Immature natural killer cell (primary cell): ENCODE results near the gene MUCL3. TPM values are rescaled to one million over a fixed set of nuclear protein-coding genes. Genes with fewer than 3 reads are reported as not detected.
"Not testable (repeated sequence)": the region's sequence is repeated elsewhere in the genome, so short reads cannot be mapped to it uniquely, and the experiment has no call there.

Experiments
- DNase-seq, 3 donors: peaks; one replicate each; pipeline ENCODE4 v3.0.0; 2022; ENCODE audit warnings: mixed read lengths in 1 of 3
- H3K27ac Mint-ChIP-seq, 6 donors: one replicate each; pipeline ENCODE4 v1.8.0; 2020; ENCODE audit warnings: mixed read lengths in 6 of 6, mild to moderate bottlenecking in 5 of 6, inconsistent platforms in 4 of 6, moderate library complexity in 3 of 6
- H3K27me3 Mint-ChIP-seq, 3 donors: one replicate each; pipeline ENCODE4 v1.8.0; 2020 to 2021; ENCODE audit warnings: low read depth in 3 of 3, mild to moderate bottlenecking in 3 of 3, mixed read lengths in 3 of 3, moderate library complexity in 3 of 3, inconsistent platforms in 1 of 3
- H3K36me3 Mint-ChIP-seq, 3 donors: one replicate each; pipeline ENCODE4 v1.8.0; 2020; ENCODE audit warnings: mixed read lengths in 3 of 3, inconsistent platforms in 2 of 3, mild to moderate bottlenecking in 2 of 3
- H3K4me1 Mint-ChIP-seq, 2 donors: one replicate each; pipeline ENCODE4 v1.8.0; 2020; ENCODE audit warnings: inconsistent platforms in 2 of 2, mild to moderate bottlenecking in 2 of 2, mixed read lengths in 2 of 2, moderate library complexity in 1 of 2
- H3K4me3 Mint-ChIP-seq, 5 donors: one replicate each; pipeline ENCODE4 v1.8.0; 2020; ENCODE audit warnings: mild to moderate bottlenecking in 5 of 5, mixed read lengths in 5 of 5, inconsistent platforms in 3 of 5, moderate library complexity in 3 of 5
- H3K9me3 Mint-ChIP-seq, 6 donors: one replicate each; pipeline ENCODE4 v1.8.0; 2020; ENCODE audit warnings: mild to moderate bottlenecking in 6 of 6, mixed read lengths in 6 of 6, inconsistent platforms in 4 of 6, moderate library complexity in 3 of 6
- polyA plus RNA-seq, 3 donors: library from polyadenylated mRNA; unstranded; fragments of 300-500 nt; fragmentation: Illumina TruSeq; gene quantifications; one replicate each; pipeline ENCODE4 v1.2.3, GENCODE V29; 2021

The MUCL3 gene
- polyA plus RNA-seq, 3 donors from 2014 or later = not detected

DNA sequence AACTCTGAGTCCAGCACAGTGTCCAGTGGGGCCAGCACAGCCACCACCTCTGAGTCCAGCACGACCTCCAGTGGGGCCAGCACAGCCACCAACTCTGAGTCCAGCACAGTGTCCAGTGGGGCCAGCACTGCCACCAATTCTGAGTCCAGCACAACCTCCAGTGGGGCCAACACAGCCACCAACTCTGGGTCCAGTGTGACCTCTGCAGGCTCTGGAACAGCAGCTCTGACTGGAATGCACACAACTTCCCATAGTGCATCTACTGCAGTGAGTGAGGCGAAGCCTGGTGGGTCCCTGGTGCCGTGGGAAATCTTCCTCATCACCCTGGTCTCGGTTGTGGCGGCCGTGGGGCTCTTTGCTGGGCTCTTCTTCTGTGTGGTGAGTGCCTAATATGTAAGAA is 46.5 kb downstream of the MUCL3 start:
- no peak overlapping the region for H3K27ac Mint-ChIP-seq
- peaks cover 3 to 13% (median 8%) of the 10 kb centered on the region in 3 donors for H3K27me3 Mint-ChIP-seq
- H3K4me1 Mint-ChIP-seq = peaks cover 6 to 9% of the 10 kb centered on the region in 2 donors

DNA sequence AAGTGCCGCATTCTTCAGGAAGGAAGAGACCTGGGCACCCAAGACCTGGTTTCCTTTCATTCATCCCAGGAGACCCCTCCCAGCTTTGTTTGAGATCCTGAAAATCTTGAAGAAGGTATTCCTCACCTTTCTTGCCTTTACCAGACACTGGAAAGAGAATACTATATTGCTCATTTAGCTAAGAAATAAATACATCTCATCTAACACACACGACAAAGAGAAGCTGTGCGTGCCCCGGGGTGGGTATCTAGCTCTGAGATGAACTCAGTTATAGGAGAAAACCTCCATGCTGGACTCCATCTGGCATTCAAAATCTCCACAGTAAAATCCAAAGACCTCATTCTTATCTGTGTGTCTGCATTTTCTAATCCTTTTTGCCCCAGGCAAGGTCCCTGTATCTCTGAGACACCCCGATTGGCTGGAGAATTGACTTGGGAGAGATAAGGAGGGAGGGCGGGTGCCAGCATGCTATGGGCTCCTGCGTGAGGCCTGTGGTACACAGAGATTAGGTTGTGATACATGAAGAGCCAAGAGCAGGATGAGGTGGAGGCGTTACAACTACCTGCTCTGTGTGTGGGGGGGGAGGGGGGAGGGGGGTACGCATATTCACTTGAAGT is 47.5 kb downstream of the MUCL3 start:
- Mint-ChIP-seq H3K36me3 (no peaks in the 10 kb centered on the region), H3K27ac (no peak overlapping the region), H3K4me3 (no peak overlapping the region), H3K4me1 (peaks cover 6 to 9% of the 10 kb centered on the region in 2 donors), H3K9me3 (no peaks in the 10 kb centered on the region), H3K27me3 (peaks cover 2 to 10% (median 3%) of the 10 kb centered on the region in 3 donors)
- no peak for DNase-seq

More for the DNA sequence above, 46.5 kb downstream of the MUCL3 start:
- DNase-seq = no peak
- Mint-ChIP-seq H3K9me3 (no peaks in the 10 kb centered on the region), H3K4me3 (no peak overlapping the region), H3K36me3 (no peaks in the 10 kb centered on the region)

DNA sequence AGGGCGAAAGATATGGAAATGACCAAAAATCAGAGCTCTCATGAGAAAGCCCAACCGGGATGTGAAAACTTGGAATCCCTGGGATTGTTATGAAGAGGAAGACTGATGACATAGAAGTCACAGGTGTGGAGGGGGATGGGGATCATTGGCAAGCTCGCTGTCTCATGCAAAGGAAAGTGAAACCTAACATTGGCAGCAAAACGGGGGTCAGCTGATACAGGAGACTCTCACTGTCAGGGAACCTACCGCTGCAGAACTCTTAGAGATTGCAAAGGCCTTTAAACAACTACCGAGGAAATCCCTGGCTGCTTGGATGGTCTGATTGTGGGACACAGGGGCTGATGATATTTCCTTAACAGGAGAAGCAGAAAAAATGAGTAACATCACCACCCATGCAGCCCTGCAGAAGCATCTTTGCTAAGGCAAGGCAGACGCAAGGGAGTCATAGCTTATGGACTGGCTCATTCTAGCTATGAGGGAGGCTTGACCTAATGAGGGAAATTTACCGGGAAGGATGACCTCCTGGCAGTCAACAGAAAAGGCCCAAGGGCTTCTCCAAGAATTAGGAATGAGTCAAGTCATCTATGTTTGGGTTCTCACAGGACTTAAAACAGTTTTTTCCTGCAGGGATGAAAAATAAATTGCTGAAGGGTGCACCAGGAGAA is 49.8 kb downstream of the MUCL3 start:
- Mint-ChIP-seq H3K27ac (peak overlapping the region in 1 of 6 donors; percentile 1), H3K4me3 (peak overlapping the region in 2 of 5 donors; percentile 36 to 46)
- DNase-seq = no peak

DNA sequence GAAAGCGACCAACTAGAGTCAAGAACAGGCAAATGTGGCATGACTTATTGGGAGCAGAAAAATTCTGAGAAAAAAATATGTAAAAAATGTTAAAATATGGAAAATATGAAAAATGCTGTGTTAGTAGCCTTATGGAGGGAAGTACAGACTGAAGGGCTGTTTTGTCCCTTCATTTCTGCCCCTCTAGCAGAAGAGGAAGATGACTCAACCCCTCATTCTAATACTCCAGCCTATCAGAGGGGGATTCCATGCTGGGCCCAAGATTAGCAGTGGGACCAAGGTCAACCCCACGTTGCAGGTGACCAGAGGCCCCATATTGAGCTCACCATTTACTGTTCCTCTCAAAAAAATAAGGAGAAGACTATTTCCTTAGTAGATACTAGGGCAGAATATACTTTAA is 51.1 kb downstream of the MUCL3 start:
- no peak overlapping the region for H3K4me3 Mint-ChIP-seq
- H3K27me3 Mint-ChIP-seq = peaks cover 0 to 4% (median 0%) of the 10 kb centered on the region in 3 donors
- H3K27ac Mint-ChIP-seq = no peak overlapping the region
- DNase-seq = no peak
- H3K9me3 Mint-ChIP-seq = no peaks in the 10 kb centered on the region
- H3K36me3 Mint-ChIP-seq = no peaks in the 10 kb centered on the region
- peaks cover 6 to 9% of the 10 kb centered on the region in 2 donors for H3K4me1 Mint-ChIP-seq

More for the DNA sequence above, 49.8 kb downstream of the MUCL3 start:
- H3K27me3 Mint-ChIP-seq = peaks cover 0 to 4% (median 0%) of the 10 kb centered on the region in 3 donors
- no peaks in the 10 kb centered on the region for H3K9me3 Mint-ChIP-seq
- peaks cover 6 to 9% of the 10 kb centered on the region in 2 donors for H3K4me1 Mint-ChIP-seq
- no peaks in the 10 kb centered on the region for H3K36me3 Mint-ChIP-seq

DNA sequence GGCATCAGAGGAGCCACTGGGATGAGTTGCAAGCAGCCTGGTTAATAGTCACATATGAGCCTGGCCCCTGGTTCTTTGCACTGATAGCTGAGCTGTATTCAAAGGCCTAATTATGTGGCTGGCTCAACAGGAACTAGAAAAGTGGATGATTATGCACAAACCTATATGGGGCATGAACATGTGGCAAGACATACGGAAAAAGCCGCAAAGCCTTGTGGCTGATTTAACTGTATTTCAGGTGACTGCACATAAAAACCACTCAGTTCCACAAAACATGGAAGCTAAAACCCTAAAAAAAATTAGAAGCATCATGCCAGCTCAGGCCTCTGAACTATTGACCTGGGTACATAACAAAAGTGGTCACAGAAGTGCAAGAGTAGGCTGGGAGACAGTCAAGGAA is 56.5 kb downstream of the MUCL3 start:
- no peaks in the 10 kb centered on the region for H3K36me3 Mint-ChIP-seq
- no peak overlapping the region for H3K4me3 Mint-ChIP-seq
- no peak for DNase-seq
- H3K4me1 Mint-ChIP-seq = peaks cover 7 to 12% of the 10 kb centered on the region in 2 donors
- no peak overlapping the region for H3K27ac Mint-ChIP-seq
- peaks cover 0 to 1% (median 0%) of the 10 kb centered on the region in 3 donors for H3K27me3 Mint-ChIP-seq
- no peaks in the 10 kb centered on the region for H3K9me3 Mint-ChIP-seq

DNA sequence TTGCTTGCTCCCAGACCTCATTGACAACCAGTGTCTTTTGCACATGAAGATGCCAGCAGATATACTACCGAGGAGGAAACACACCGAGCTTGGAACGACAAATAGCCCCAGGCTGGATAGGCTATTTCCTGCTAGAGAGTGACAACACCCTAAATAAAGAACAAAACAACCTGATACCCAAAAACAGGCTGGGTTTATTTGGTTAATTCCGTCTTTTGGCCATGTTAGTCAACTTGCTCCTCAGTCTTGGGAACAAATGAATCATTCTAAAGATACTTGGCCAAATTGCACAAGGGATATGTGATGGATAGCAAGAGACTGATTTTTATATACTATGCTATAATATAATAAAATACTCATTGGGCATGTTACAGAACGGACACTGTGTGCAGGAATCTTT is 58.0 kb downstream of the MUCL3 start:
- H3K4me1 Mint-ChIP-seq = peaks cover 7 to 12% of the 10 kb centered on the region in 2 donors
- DNase-seq = no peak
- no peak overlapping the region for H3K27ac Mint-ChIP-seq
- peaks cover 0 to 2% (median 1%) of the 10 kb centered on the region in 3 donors for H3K27me3 Mint-ChIP-seq
- no peaks in the 10 kb centered on the region for H3K36me3 Mint-ChIP-seq
- H3K9me3 Mint-ChIP-seq = no peaks in the 10 kb centered on the region
- no peak overlapping the region for H3K4me3 Mint-ChIP-seq

DNA sequence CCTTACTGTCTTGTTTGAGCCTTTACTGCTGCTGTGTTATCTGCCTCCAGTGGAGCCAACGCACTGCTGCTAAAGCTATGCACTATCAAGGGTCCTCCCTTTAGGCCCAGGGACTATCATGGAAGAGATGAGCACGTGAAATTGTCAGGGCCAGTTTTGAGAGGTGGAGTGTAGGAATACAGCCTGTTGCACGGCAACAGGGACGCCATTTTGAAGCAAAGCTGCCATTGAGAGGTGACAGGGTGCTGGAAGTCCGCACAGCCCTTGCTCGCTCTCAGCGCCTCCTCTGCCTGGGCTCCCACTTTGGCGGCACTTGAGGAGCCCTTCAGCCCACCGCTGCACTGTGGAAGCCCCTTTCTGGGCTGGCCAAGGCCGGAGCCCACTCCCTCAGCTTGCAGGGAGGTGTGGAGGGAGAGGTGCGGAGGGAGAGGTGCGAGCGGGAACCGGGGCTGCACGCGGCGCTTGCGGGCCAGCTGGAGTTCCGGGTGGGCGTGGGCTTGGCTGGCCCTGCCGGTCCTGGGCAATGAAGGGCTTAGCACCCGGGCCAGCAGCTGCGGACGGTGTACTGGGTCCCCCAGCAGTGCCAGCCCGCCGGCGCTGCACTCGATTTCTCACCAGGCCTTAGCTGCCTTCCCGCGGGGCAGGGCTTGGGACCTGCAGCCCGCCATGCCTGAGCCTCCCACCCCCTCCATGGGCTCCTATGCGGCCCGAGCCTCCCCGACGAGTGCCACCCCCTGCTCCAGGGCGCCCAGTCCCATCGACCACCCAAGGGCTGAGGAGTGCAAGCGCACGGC is 59.5 kb downstream of the MUCL3 start:
- H3K36me3 Mint-ChIP-seq, DNase-seq, H3K4me3 Mint-ChIP-seq, H3K27me3 Mint-ChIP-seq, H3K9me3 Mint-ChIP-seq, H3K27ac Mint-ChIP-seq: not testable (repeated sequence)
- peaks cover 7 to 19% of the 10 kb centered on the region in 2 donors for H3K4me1 Mint-ChIP-seq

DNA sequence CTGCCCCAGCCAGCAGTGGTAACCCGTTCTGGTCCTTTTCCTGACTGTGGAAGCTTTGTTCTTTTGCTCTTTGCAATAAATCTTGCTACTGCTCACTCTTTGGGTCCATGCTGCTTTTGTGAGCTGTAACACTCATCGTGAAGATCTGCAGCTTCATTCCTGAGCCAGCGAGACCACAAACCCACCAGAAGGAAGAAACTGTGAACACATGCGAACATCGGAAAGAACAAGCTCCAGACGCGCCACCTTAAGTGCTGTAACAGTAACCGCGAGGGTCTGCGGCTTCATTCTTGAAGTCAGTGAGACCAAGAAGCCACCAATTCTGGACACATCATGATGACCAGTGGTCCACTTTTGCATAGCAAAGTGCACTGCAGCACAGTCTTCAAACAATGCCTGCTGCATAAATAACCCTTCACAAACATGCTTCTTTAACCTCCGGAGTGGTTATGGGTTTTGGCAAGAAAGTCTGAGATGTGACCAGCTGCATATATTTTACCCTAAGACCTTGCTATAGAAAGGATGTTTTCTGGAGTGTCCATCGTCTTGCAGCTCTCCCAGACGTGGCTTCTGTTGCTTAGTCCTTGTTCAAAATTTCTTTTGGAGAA is 60.6 kb downstream of the MUCL3 start:
- no peaks in the 10 kb centered on the region for H3K9me3 Mint-ChIP-seq
- peak in 1 of 3 donors; percentile 2 for DNase-seq

DNA sequence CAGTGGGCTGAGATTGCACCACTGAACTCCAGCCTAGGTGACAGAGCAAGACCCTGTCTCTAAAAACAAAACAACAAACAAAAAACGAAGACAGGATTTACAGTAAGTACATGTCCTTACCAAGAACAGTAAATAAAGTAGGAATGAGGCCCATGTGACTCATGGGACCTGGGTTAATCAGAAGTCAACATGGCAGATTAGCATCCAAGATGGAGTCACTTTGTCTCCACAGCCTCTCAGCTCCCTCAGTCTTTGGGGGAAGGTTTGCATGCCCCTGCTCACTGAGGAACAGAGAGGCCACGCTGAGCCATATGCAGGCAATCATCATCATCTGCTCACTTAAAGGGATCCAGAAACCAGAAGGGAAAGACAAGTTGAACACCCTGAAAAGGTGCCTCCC is 61.7 kb downstream of the MUCL3 start:
- no peak overlapping the region for H3K4me3 Mint-ChIP-seq

More for the DNA sequence above, 60.6 kb downstream of the MUCL3 start:
- H3K4me3 Mint-ChIP-seq = peak overlapping the region in 4 of 5 donors; percentile 35 to 60 (median 53)
- peaks cover 0 to 2% (median 1%) of the 10 kb centered on the region in 3 donors for H3K27me3 Mint-ChIP-seq
- H3K27ac Mint-ChIP-seq = peak overlapping the region in 1 of 6 donors; percentile 9
- H3K36me3 Mint-ChIP-seq = no peaks in the 10 kb centered on the region
- H3K4me1 Mint-ChIP-seq = peaks cover 7 to 20% of the 10 kb centered on the region in 2 donors

More for the DNA sequence above, 61.7 kb downstream of the MUCL3 start:
- Mint-ChIP-seq H3K9me3 (no peaks in the 10 kb centered on the region), H3K36me3 (no peaks in the 10 kb centered on the region), H3K27me3 (peaks cover 0 to 12% (median 1%) of the 10 kb centered on the region in 3 donors), H3K27ac (no peak overlapping the region), H3K4me1 (peaks cover 7 to 20% of the 10 kb centered on the region in 2 donors)
- no peak for DNase-seq

Other genes with a start within 250 kb of the MUCL3 start
- 10 to 100 TPM in 1 of 3 donors, 1 to 10 TPM in 2; 6.7 to 20.1 (median 8.4) TPM for gene NRM, start 250.0 kb upstream of the MUCL3 start, polyA plus RNA-seq
- 10 to 100 TPM in 1 of 3 donors, 1 to 10 TPM in 1, not detected in 1; 3.0 to 16.5 TPM for gene MDC1, start 223.7 kb upstream of the MUCL3 start, polyA plus RNA-seq
- gene TUBB, start 220.6 kb upstream of the MUCL3 start, polyA plus RNA-seq = 100 to 1,000 TPM in 1 of 3 donors, 10 to 100 TPM in 2; 80.8 to 215 (median 84.0) TPM
- gene FLOT1, start 198.3 kb upstream of the MUCL3 start, polyA plus RNA-seq = 100 to 1,000 TPM; 148 to 214 (median 174) TPM
- gene IER3, start 196.4 kb upstream of the MUCL3 start, polyA plus RNA-seq = 1 to 10 TPM; 1.0 to 2.7 (median 1.6) TPM
- gene DDR1, start 56.5 kb upstream of the MUCL3 start, polyA plus RNA-seq = 1 to 10 TPM in 1 of 3 donors, under 1 TPM in 1, not detected in 1; 0.41 to 1.1 TPM
- 10 to 100 TPM in 1 of 3 donors, 1 to 10 TPM in 1, not detected in 1; 6.3 to 10.2 TPM for gene GTF2H4, start 32.8 kb upstream of the MUCL3 start, polyA plus RNA-seq
- gene VARS2, start 26.7 kb upstream of the MUCL3 start, polyA plus RNA-seq = 10 to 100 TPM; 12.0 to 17.5 (median 12.6) TPM
- not detected for gene SFTA2, start 8.8 kb upstream of the MUCL3 start, polyA plus RNA-seq
- gene MUC21, start 42.7 kb downstream of the MUCL3 start, polyA plus RNA-seq = not detected
- gene MUC22, start 69.5 kb downstream of the MUCL3 start, polyA plus RNA-seq = not detected
- not detected for gene C6orf15, start 171.6 kb downstream of the MUCL3 start, polyA plus RNA-seq
- gene PSORS1C1, start 173.8 kb downstream of the MUCL3 start, polyA plus RNA-seq = not detected
- not detected for gene CDSN, start 179.5 kb downstream of the MUCL3 start, polyA plus RNA-seq
- not detected for gene PSORS1C2, start 198.1 kb downstream of the MUCL3 start, polyA plus RNA-seq
- gene CCHCR1, start 216.8 kb downstream of the MUCL3 start, polyA plus RNA-seq = 1 to 10 TPM in 2 of 3 donors, under 1 TPM in 1; 0.42 to 6.1 (median 4.8) TPM
- gene TCF19, start 217.6 kb downstream of the MUCL3 start, polyA plus RNA-seq = 10 to 100 TPM in 2 of 3 donors, 1 to 10 TPM in 1; 9.4 to 13.7 (median 12.7) TPM
- under 1 TPM in 1 of 3 donors, not detected in 2; 0.15 TPM for gene POU5F1, start 229.7 kb downstream of the MUCL3 start, polyA plus RNA-seq